ENCODE data around the gene CSRP1.
"Not testable (repeated sequence)": the region's sequence is repeated elsewhere in the genome, so short reads cannot be mapped to it uniquely, and the experiment has no call there.

The CSRP1 gene

GRCh38 chr1:201537891-201538611 is 31.1 kb upstream of the CSRP1 start:
- no peak for DNase-seq

- no peak for DNase-seq
Measured at GRCh38 chr1:201537467-201537866, 30.5 kb upstream of the CSRP1 start.

- no peak for DNase-seq
Measured at GRCh38 chr1:201537028-201537427, 30.1 kb upstream of the CSRP1 start.

GRCh38 chr1:201536558-201536957 is 29.6 kb upstream of the CSRP1 start:
- DNase-seq, result no peak

DNA sequence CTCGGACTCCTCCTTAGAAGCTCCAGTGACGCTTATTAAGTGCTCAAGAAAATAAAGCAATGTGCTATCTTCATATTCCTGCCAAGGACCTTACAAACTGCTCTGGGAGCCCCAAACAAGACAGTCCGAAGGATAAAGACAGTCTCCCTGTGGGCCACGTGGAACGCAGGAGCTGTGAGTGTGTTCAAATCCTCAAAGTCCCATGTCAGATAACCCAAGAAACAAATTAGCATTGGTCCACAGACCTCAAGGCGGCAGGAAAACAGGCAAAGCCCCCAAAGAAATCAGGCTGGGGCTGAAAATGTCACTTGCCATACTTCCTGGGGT is 29.0 kb upstream of the CSRP1 start:
- DNase-seq, result no peak

- DNase-seq, result no peak
Measured at GRCh38 chr1:201535046-201535918, 28.4 kb upstream of the CSRP1 start.

DNA sequence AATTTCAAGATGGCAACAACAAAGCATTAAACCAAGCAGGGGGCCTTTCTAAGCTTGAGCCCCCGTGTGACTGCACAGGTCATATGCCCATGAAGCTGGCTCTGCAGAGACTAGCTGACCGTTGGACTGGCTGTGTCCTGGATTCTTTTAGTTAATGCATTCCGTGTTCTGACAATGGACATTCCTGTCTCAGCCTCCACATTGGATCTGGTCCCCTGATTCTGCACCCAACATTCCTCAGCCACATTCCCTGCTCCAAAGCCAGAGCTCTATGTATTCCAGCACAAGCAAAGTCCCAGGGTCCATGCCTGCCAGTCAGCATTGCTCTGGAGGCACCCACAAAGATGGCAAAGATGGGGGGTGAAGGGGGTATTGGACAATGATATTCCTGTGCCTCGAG is 26.9 kb upstream of the CSRP1 start:
- DNase-seq, result no peak

- no peak for DNase-seq
Measured at GRCh38 chr1:201531551-201532425, 24.9 kb upstream of the CSRP1 start.

GRCh38 chr1:201530741-201531531 is 24.0 kb upstream of the CSRP1 start:
- peak; percentile 43 for DNase-seq

DNA sequence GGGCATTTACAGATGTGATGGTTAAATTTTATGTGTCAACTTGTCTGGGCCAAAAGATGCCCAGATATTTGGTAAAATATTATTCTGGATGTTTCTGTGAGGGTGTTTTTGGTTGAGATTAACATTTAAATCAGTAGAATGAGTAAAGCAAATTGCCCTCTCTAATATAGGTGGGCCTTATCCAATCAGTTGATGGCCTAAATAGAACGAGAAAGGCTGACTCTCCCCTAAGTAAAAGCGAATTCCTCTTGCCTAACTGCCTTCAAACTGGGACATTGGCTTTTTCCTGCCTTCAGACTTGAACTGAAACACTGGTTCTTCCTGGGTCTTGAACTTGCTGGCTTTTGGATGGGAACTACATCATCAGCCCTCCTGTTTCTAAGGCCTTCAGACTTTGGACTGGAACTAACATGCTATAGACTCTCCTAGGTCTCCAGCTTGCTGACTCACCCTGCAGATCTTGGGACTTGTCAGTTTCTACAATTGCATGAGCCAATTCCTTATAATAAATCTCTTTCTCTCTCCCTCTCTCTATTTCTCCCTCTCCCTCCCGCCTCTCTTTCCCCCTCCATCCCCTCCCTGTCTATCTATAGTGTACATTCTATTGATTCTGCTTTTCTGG is 21.8 kb upstream of the CSRP1 start:
- no peak for DNase-seq

- no peak for DNase-seq
Measured at GRCh38 chr1:201527879-201528278, 21.0 kb upstream of the CSRP1 start.

- DNase-seq, result no peak
Measured at GRCh38 chr1:201525193-201525778, 18.4 kb upstream of the CSRP1 start.

DNA sequence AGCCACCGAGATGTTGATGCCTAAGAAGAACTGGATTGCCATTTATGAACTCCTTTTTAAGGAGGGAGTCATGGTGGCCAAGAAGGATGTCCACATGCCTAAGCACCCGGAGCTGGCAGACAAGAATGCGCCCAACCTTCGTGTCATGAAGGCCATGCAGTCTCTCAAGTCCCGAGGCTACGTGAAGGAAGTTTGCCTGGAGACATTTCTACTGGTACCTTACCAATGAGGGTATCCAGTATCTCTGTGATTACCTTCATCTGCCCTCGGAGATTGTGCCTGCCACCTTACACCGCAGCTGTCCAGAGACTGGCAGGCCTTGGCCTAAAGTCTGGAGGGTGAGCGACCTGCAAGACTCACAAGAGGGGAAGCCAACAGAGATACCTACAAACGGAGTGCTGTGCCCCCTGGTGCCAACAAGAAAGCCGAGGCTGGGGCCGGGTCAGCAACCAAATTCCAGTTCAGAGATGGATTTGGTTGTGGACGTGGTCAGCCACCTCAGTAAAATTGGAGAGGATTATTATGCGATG is 13.2 kb upstream of the CSRP1 start:
- DNase-seq, result not testable (repeated sequence)

GRCh38 chr1:201518071-201518470 is 11.1 kb upstream of the CSRP1 start:
- DNase-seq, result no peak

DNA sequence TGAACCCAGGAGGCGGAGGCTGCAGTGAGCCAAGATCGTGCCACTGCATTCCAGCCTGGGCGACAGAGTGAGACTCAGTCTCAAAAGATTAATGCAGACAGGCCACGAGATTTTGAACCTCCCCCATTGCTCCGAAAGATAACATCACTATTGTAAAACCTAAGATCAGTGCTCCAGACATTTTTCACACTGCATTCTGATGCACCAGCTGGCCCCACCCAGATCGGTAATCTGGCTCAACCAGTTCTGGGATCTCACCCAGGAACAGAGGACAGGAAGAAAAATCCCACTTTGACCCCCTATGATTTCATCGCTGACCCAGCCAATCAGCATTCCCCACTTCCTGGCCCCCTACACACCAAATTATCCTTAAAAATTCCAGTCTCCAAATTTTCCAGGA is 10.7 kb upstream of the CSRP1 start:
- no peak for DNase-seq

DNA sequence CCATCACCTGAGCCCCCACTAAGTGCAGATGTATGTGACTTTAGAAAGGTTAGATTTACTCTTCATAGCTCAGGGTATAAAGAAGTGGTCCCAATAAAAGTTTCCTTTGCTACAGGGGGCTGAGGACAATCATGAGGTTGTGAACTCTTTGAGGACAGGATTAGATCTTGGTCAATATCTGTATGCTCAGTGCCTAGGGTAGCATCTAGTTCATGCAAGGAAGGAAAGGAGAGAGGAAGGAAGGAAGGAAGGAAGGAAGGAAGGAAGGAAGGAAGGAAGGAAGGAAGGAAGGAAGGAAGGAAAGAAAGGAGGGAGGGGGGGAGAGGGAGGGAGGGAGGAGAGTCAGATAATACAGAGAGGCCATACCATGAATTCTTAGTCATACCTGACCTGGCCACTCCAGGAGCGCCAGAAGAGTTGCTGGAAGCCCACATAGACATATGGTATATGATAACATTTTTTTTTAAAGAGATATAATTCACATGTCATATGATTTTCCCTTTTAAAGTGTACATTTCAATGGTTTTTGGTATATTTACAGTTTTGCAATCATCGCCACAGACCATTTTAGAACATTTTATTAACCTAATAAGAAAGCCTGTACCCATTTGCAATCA is 9.7 kb upstream of the CSRP1 start:
- DNase-seq, result no peak

DNA sequence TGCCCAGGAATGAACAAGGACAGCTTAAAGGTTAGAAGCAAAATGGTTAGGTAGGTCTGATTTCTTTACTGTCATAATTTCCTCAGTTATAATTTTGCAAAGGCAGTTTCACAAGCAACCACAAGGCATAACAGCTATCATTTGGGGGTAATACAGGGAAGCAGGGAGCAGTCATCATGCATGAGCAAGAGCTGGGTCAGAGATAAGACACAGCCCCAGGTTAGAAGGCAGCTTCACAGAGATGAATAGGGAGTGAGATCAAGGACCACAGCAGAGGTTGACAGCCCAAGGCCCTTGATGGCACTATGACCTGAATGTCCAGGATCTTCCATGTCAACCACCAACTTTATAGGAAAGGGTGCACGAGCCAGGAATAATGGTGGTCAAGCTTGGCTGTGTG is 9.0 kb upstream of the CSRP1 start:
- no peak for DNase-seq

GRCh38 chr1:201515062-201515750 is 8.3 kb upstream of the CSRP1 start:
- DNase-seq, result no peak

- no peak for DNase-seq
Measured at GRCh38 chr1:201514466-201514865, 7.5 kb upstream of the CSRP1 start.

- DNase-seq, result no peak
Measured at GRCh38 chr1:201513498-201514243, 6.7 kb upstream of the CSRP1 start.
